GM18517 (cell line): ENCODE data around the gene HEXD.
"Not testable (repeated sequence)": the region's sequence is repeated elsewhere in the genome, so short reads cannot be mapped to it uniquely, and the experiment has no call there.

Source experiments
- ATAC-seq: cut with Tn5 transposase; IDR thresholded peaks from one replicate; pipeline ENCODE4 v1.9.1; 2021; ENCODE audit warnings: mild to moderate bottlenecking, moderate library complexity; ENCODE audit not compliant: unreplicated experiment

HEXD gene

DNA sequence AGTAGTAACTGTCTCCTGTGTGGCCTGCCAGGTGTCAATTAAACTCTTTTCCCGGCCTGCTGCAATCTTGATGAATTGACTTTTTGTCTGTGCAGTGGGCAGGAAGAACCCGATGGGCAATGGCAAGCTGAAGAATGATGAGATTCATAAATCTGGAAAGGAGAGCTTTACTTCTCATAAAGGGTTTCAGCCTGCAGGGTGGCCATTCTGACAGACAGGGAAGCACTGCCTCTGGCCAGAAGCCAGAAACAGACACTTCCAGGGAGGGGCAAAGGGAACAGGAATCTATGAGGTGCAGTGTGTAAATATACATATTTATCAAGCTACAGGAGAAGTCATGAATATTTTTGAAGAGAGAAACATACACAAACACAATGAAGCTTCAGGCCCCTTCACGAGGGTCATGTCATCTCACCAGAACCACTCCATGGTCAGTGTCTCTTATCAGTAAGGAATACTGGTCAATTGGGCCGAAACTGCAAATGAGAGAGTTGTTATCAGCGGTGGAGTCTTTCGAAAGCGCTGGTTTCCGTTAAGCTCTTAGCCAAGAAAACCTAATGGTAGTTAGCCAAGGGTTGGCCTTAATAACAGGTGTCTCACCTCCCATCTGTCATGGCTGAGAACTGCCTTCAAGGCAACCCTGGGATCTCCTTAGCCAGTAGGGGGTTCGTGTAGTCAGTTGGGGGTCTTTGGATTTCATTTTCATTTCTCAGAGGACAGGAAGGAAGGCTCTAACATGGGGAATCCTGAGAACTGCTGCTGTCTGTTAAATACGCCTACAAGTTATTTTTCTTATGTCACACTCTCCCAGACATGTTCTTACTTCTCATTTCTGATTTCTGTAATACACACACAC, 39.2 kb downstream of the HEXD start:
- no peak for ATAC-seq

DNA sequence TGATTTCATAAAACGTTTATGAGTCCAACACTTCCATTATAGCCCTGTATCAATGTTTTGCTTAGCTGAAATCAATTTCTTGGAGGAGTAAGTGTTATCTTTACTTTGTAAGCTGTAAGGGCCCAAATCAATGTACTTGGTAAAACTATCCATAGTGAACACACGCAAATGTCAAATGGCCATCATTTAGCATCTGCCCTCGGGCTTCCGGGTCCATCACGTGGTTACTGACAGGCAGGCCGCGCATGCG, 39.7 kb downstream of the HEXD start:
- no peak for ATAC-seq

DNA sequence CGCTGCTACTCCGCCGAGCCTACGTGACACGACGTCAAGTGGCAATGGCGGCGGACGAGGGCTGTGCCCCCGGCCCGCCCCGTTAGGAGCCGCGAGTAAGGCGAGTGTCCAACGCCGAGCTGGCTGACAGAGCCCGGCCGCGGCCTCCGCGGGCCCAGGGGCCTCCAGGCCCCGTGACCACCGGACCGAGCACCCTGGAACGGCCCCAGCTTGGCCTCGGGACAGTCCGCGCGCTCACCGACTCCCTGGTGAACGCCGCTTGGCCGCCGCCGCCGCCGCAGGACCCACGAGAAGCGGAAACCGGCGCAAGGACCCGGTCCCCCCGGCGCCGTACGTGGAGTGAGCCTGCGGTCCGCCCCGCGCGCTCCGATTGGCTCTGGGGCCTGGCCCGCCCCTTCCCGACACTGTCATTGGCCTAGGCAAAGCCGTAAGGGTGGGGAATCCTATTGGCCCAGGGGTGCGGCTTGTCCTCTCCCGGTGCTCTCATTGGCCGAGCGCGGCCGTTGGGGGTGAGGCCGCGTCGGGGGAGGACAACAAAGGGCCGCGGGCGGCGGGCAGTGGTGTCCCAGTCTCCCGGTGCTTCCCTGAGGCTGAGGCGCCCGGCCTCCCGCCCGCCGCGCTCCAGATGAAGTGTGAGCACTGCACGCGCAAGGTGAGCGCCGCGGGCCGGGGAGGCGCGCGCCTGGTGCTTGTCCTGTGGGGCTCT, 40.2 kb downstream of the HEXD start, which contains the start of gene NARF:
Gene NARF (plus strand): TSS at position 563 of the 706 bp plus-strand sequence. CDS start 63 bp downstream, at position 626.
- ATAC-seq: peak; percentile 89

- no peak for ATAC-seq
Observed at GRCh38 chr17:82458885-82459424, 40.8 kb downstream of the HEXD start.

DNA sequence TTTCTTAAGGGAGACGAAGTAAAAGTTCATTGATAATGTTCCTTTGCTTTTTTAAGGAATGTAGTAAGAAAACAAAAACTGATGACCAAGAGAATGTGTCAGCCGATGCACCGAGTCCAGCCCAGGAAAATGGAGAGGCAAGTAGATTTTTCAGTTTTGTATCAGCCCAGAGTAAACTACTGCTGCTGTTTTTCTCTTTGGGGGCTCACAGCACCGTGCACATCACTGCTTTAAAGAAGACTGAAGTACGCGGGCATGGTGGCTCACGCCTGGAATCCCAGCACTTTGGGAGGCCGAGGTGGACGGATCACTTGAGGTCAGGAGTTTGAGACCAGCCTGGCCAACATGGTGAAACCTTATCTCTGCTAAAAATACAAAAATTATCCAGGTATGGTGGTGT, 41.8 kb downstream of the HEXD start:
- ATAC-seq: not testable (repeated sequence)

GRCh38 chr17:82461827-82462524, 43.8 kb downstream of the HEXD start:
- ATAC-seq: no peak

GRCh38 chr17:82463391-82463790, 45.2 kb downstream of the HEXD start:
- no peak for ATAC-seq

- no peak for ATAC-seq
Observed at GRCh38 chr17:82463925-82464566, 45.9 kb downstream of the HEXD start.

DNA sequence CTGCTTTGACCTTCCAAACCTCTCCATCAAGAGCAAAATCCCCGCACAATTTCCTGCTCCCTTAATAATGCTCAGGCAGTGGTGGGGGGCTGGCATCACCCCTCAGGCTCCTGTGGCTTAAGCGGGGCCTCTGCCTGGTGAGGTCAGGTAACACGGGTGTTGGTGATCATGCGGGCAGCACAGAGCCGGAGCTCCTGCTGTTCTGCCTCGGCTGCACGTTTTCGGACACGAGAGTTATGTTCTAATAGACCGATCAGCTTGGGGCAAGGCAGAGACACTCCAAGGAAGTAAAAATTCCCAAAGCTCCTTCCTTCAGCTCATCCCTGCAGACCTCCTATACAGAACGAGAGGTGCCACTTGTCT, 46.4 kb downstream of the HEXD start:
- ATAC-seq: no peak

- ATAC-seq: no peak
Observed at GRCh38 chr17:82465023-82465603, 47.0 kb downstream of the HEXD start.

- no peak for ATAC-seq
Observed at GRCh38 chr17:82468692-82469091, 50.5 kb downstream of the HEXD start.

DNA sequence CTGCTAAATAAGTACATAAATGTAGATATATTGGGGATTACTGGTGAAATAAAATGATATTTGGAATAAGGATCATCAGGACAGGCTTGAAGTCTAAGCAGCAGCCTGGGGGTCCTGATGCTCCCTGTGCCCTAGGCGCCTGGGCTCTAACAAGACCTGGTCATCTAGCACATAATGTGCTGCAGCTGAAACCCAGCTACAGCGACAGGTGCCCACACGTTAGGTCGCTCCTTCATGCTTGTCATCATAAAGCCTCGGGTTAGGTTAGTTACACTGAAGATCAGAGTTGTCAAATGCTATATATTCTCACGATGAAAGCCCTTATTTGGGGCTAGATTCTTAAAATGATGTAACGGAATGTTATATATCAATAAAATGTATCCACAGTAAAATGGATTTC, 51.9 kb downstream of the HEXD start:
- no peak for ATAC-seq

GRCh38 chr17:82474223-82475010, 56.3 kb downstream of the HEXD start:
- ATAC-seq: no peak

GRCh38 chr17:82475458-82475857, 57.3 kb downstream of the HEXD start:
- no peak for ATAC-seq

- no peak for ATAC-seq
Observed at GRCh38 chr17:82477934-82478333, 59.8 kb downstream of the HEXD start.

DNA sequence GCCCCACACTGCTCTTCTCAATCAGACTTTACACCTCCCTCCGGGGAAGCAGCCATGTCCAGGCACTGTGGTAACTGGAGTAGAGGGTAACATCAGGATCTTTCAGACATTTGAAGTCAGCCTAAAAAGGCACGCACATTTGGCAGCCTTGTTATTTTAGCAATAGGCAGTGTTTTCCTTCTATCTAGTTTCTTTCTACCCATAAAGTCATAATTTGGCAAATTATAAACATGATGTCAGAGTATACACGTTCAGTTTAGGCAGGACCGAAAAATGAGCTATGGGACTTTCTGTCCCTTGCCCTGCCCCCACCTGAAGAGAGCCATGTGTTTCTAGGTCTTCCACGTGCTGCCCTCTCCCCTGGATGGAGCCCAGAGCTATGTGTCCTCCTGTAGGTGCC, 61.5 kb downstream of the HEXD start:
- no peak for ATAC-seq

GRCh38 chr17:82480318-82480717, 62.2 kb downstream of the HEXD start:
- ATAC-seq: no peak

GRCh38 chr17:82483204-82483660, 65.1 kb downstream of the HEXD start:
- no peak for ATAC-seq

DNA sequence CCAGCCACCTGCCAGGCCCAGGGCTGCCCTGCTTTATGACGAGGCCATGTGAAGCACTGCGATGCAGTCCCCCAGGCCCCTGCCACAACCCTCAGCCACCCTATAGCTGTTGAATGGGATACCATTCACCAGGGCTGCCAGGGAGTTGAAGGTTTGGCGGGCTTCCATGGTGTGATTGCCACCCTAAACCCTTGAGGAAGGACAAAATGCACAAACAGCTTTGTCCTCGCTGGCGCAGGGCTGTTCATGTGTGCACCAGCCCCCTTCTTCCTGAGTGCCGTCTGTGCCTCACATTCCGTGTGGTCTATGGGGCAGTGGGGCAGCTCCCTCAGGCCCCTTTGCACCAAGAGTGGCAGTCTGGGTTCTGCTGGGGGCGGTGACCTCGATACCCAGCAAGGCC, 65.7 kb downstream of the HEXD start:
- ATAC-seq: no peak
